H9 (cell line): ENCODE data around the gene CCDC154. TPM values are rescaled to one million over a fixed set of nuclear protein-coding genes. Genes with fewer than 3 reads are reported as not detected.

Source experiments
- DNase-seq: peaks from one replicate; pipeline ENCODE4 v3.0.0-alpha.2; 2017
- H2AFZ ChIP-seq: one replicate; pipeline ENCODE4 v1.6.1; 2013; ENCODE audit warnings: mild to moderate bottlenecking, low read length, control low read depth, moderate library complexity
- H2AK5ac ChIP-seq: 2 replicates; pipeline ENCODE4 v1.6.1; 2013; ENCODE audit warnings: low read length, control low read depth, mixed read lengths; ENCODE audit not compliant: insufficient read length
- H2BK120ac ChIP-seq: one replicate; pipeline ENCODE4 v1.6.1; 2013; ENCODE audit warnings: low read depth, mild to moderate bottlenecking, low read length, control low read depth, inconsistent platforms; ENCODE audit not compliant: poor library complexity, severe bottlenecking
- H2BK12ac ChIP-seq: 2 replicates; pipeline ENCODE4 v1.6.1; 2013; ENCODE audit warnings: low read length, control low read depth, mixed read lengths, low read depth; ENCODE audit not compliant: insufficient read length
- H2BK15ac ChIP-seq: 2 replicates; pipeline ENCODE4 v1.6.1; 2013; ENCODE audit warnings: low read depth, low read length, control low read depth
- H2BK20ac ChIP-seq: one replicate; pipeline ENCODE4 v1.6.1; 2013; ENCODE audit warnings: low read depth, mild to moderate bottlenecking, low read length, control low read depth, inconsistent platforms; ENCODE audit not compliant: poor library complexity, severe bottlenecking
- H2BK5ac ChIP-seq: 2 replicates; pipeline ENCODE4 v1.6.1; 2013; ENCODE audit warnings: low read length, control low read depth, mixed read lengths; ENCODE audit not compliant: insufficient read length
- H3K14ac ChIP-seq: 2 replicates; pipeline ENCODE4 v1.6.1; 2013; ENCODE audit warnings: low read length, control low read depth; ENCODE audit not compliant: insufficient read depth
- H3K18ac ChIP-seq: 2 replicates; pipeline ENCODE4 v1.6.1; 2013; ENCODE audit warnings: low read depth, mild to moderate bottlenecking, mixed read lengths, low read length, control low read depth; ENCODE audit not compliant: insufficient read length
- H3K23ac ChIP-seq: 2 replicates; pipeline ENCODE4 v1.6.1; 2013; ENCODE audit warnings: low read length, control low read depth, mixed read lengths, low read depth; ENCODE audit not compliant: insufficient read length
- H3K23me2 ChIP-seq: 2 replicates; pipeline ENCODE4 v1.6.1; 2013; ENCODE audit warnings: low read depth, mild to moderate bottlenecking, mixed read lengths, low read length, control low read depth; ENCODE audit not compliant: insufficient read length, poor library complexity, severe bottlenecking
- H3K27ac ChIP-seq: 2 replicates; pipeline ENCODE4 v1.5.1; 2013; ENCODE audit warnings: low read length, control low read depth, mixed read lengths, low read depth; ENCODE audit not compliant: insufficient read length
- H3K27me3 ChIP-seq: 2 replicates; pipeline ENCODE4 v1.6.1; 2013; ENCODE audit warnings: low read length, control low read depth, inconsistent platforms; ENCODE audit not compliant: insufficient read depth
- H3K4ac ChIP-seq: 2 replicates; pipeline ENCODE4 v1.6.1; 2013; ENCODE audit warnings: low read depth, mild to moderate bottlenecking, control low read depth, inconsistent platforms, low read length, moderate library complexity
- H3K4me1 ChIP-seq: 2 replicates; pipeline ENCODE4 v1.6.1; 2013; ENCODE audit warnings: low read length, control low read depth, inconsistent platforms; ENCODE audit not compliant: insufficient read depth
- H3K4me2 ChIP-seq: 2 replicates; pipeline ENCODE4 v1.6.1; 2013; ENCODE audit warnings: low read length, control low read depth, mixed read lengths; ENCODE audit not compliant: insufficient read length, insufficient read depth
- H3K56ac ChIP-seq: 2 replicates; pipeline ENCODE4 v1.6.1; 2013; ENCODE audit warnings: low read depth, mild to moderate bottlenecking, mixed read lengths, low read length, control low read depth; ENCODE audit not compliant: insufficient read length
- H3K79me1 ChIP-seq: 2 replicates; pipeline ENCODE4 v1.6.1; 2013; ENCODE audit warnings: low read depth, mild to moderate bottlenecking, moderate library complexity, low read length, control low read depth, inconsistent platforms; ENCODE audit not compliant: insufficient read depth, poor library complexity, severe bottlenecking
- H3K79me2 ChIP-seq: 2 replicates; pipeline ENCODE4 v1.6.1; 2013; ENCODE audit warnings: low read length, control low read depth, inconsistent platforms; ENCODE audit not compliant: insufficient read depth
- H3K9ac ChIP-seq: 2 replicates; pipeline ENCODE4 v1.6.1; 2013; ENCODE audit warnings: low read length, control low read depth, mixed read lengths; ENCODE audit not compliant: insufficient read length; ENCODE audit errors: extremely low read depth
- H3K9me3 ChIP-seq: one replicate; pipeline ENCODE4 v1.6.1; 2013; ENCODE audit warnings: low read depth, low read length, inconsistent platforms; ENCODE audit not compliant: control insufficient read depth
- H3T11ph ChIP-seq: one replicate; pipeline ENCODE4 v1.6.1; 2013; ENCODE audit warnings: mild to moderate bottlenecking, low read length, control low read depth, inconsistent platforms
- H4K20me1 ChIP-seq: one replicate; pipeline ENCODE4 v1.6.1; 2013; ENCODE audit not compliant: control insufficient read depth, insufficient read length, insufficient read depth
- H4K5ac ChIP-seq: 2 replicates; pipeline ENCODE4 v1.6.1; 2013; ENCODE audit warnings: low read depth, mild to moderate bottlenecking, mixed read lengths, low read length, control low read depth; ENCODE audit not compliant: insufficient read length
- H4K8ac ChIP-seq: replicated peaks from 2 replicates; pipeline ENCODE4 v1.6.1; 2013; ENCODE audit warnings: low read length, control low read depth, mixed read lengths, low read depth; ENCODE audit not compliant: insufficient read length
- H4K91ac ChIP-seq: 2 replicates; pipeline ENCODE4 v1.6.1; 2013; ENCODE audit warnings: low read depth, mild to moderate bottlenecking, moderate library complexity, mixed read lengths, low read length, control low read depth; ENCODE audit not compliant: insufficient read length
- H3K27ac Mint-ChIP-seq, 3 experiments: 2 replicates in 2 of 3; 3 replicates in 1 of 3; pipeline ENCODE4 v1.8.0; 2020 to 2021; ENCODE audit warnings: mixed read lengths in 3 of 3, mild to moderate bottlenecking in 1 of 3, moderate library complexity in 1 of 3
- H3K27me3 Mint-ChIP-seq: 2 replicates; pipeline ENCODE4 v1.8.0; 2021; ENCODE audit warnings: low read depth, mild to moderate bottlenecking, moderate library complexity, mixed read lengths
- H3K36me3 Mint-ChIP-seq, 3 experiments: 2 replicates in 2 of 3; 3 replicates in 1 of 3; pipeline ENCODE4 v1.8.0; 2020 to 2021; ENCODE audit warnings: low read depth in 3 of 3, mixed read lengths in 3 of 3; ENCODE audit not compliant: insufficient read depth in 1 of 3
- H3K4me1 Mint-ChIP-seq, 2 experiments: 2 replicates each; pipeline ENCODE4 v1.8.0; 2020; ENCODE audit warnings: mixed read lengths in 2 of 2
- H3K4me3 Mint-ChIP-seq, 2 experiments: 2 replicates in 1 of 2; 3 replicates in 1 of 2; pipeline ENCODE4 v1.8.0; 2020 to 2021; ENCODE audit warnings: mild to moderate bottlenecking in 2 of 2, mixed read lengths in 2 of 2, moderate library complexity in 1 of 2
- H3K9me3 Mint-ChIP-seq, 2 experiments: 2 replicates in 1 of 2; 3 replicates in 1 of 2; pipeline ENCODE4 v1.8.0; 2020; ENCODE audit warnings: mild to moderate bottlenecking in 2 of 2, mixed read lengths in 2 of 2, moderate library complexity in 1 of 2
- CTCF ChIP-seq: fragments of 200-600 bp; sonication (generic); conservative IDR thresholded peaks from 3 replicates; pipeline ENCODE4 v1.8.0; 2021; ENCODE audit warnings: antibody characterized with exemption, mild to moderate bottlenecking
- whole genome bisulfite sequencing: extraction: QIAGEN DNeasy Blood & Tissue Kit; methylation state at CpG from one replicate; pipeline ENCODE4 v1.1.7; 2013; ENCODE audit warnings: missing lambda C conversion rate, low lambda C conversion rate, mixed read lengths; ENCODE audit not compliant: insufficient read length; ENCODE audit errors: extremely low coverage; 5-methylcytosine and 5-hydroxymethylcytosine counted together
- total RNA-seq: library from RNA; stranded (reverse); gene quantifications from 2 replicates; pipeline ENCODE4 v1.2.1, GENCODE V29; 2021

The CCDC154 gene
- total RNA-seq, 1 experiment from 2014 or later = 1.3 TPM

DNA sequence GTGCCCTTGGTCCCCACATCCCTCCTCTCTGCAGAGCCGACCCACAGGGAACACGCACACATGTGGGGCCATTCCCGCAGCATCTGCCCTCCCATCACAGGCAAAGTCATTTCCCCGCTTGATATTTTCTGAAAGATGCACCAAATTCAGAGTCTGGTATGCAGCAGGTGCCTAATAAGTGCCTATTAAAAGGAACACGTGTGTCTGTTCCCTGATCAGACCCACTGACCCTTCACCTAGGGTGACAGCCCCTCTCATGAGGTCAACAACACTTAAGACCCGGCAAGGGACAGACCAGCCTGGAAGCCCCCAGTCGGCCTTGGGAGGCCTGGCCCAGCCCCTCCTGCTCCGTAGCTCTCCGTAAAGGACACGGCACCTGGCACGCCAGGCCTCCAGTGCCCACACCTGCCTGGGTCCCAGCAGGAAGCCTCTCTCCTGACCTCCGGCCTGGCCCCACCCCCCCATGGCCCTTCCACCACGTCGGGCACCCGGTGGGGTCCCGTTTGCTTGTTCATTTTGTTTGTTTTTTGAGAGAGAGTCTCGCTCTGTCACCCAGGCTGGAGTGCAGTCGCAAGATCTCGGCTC is 49.9 kb downstream of the CCDC154 start:
- no peak overlapping the region for H2BK5ac ChIP-seq
- no peaks in the 10 kb centered on the region for H3K27me3 Mint-ChIP-seq
- H3K36me3 Mint-ChIP-seq = peaks cover 2 to 32% (median 32%) of the 10 kb centered on the region in 3 experiments; a peak in 6 of 7 replicates
- H2AFZ ChIP-seq = no peak overlapping the region
- no peaks in the 10 kb centered on the region for H3K9me3 Mint-ChIP-seq
- H3K27me3 ChIP-seq = no peaks in the 10 kb centered on the region
- H4K5ac ChIP-seq = no peak overlapping the region
- no peak overlapping the region for H3K18ac ChIP-seq
- H2BK20ac ChIP-seq = no peak overlapping the region
- no peaks in the 10 kb centered on the region for H3K23me2 ChIP-seq
- no peaks in the 10 kb centered on the region for H3K79me2 ChIP-seq
- H3K4ac ChIP-seq = no peak overlapping the region
- no peaks in the 10 kb centered on the region for H4K20me1 ChIP-seq
- H3K79me1 ChIP-seq = no peaks in the 10 kb centered on the region
- H3K4me3 Mint-ChIP-seq = no peak overlapping the region
- H2AK5ac ChIP-seq = no peak overlapping the region
- no peak overlapping the region for H2BK120ac ChIP-seq
- no peak overlapping the region for H3K4me2 ChIP-seq
- H3K14ac ChIP-seq = no peak overlapping the region
- H3K27ac ChIP-seq = no peak overlapping the region
- no peak for DNase-seq
- H3K23ac ChIP-seq = no peak overlapping the region
- H4K8ac ChIP-seq = no peak overlapping the region
- H2BK12ac ChIP-seq = no peak overlapping the region
- no peaks in the 10 kb centered on the region for H3K4me1 Mint-ChIP-seq
- H3K9me3 ChIP-seq = no peaks in the 10 kb centered on the region
- no peak overlapping the region for H2BK15ac ChIP-seq
- WGBS = no CpG with 5 or more reads among the region's 19 CpGs
- H3T11ph ChIP-seq = no peak overlapping the region
- H3K56ac ChIP-seq = no peak overlapping the region
- H3K9ac ChIP-seq = no peak overlapping the region
- H3K27ac Mint-ChIP-seq = no peak overlapping the region; a peak in 1 of 7 replicates
- no peak for TF ChIP-seq CTCF
- no peaks in the 10 kb centered on the region for H3K4me1 ChIP-seq
- H4K91ac ChIP-seq = no peak overlapping the region
